ENCODE data around the gene DENND4A. TPM values are rescaled to one million over a fixed set of nuclear protein-coding genes. Genes with fewer than 3 reads are reported as not detected.
A peak's percentile ranks its signal among the peaks of the same experiment; 100 is the strongest.

Gene DENND4A
- total and polyA plus RNA-seq, 9 of the 15 experiments (the other 6 are each of a cell fraction or from before 2014, with no cell fraction given) = 6.8 to 32.3 (median 19.9) TPM

- TF ChIP-seq PTBP1 (IDR thresholded peaks at IDR 0.05; ENCODE audit: low read depth, low read length) (no peak), TCF7L2 (IDR thresholded peaks at IDR 0.05; ENCODE audit: low read depth, low read length) (no peak), TAF9B (IDR thresholded peaks at IDR 0.05; ENCODE audit: partially characterized antibody) (no peak)
Measured at GRCh38 chr15:65724464-65725215, 67.5 kb downstream of the DENND4A start (continued).

- FAIRE-seq (no peak), ATAC-seq (peak; percentile 64), DNase-seq (ENCODE audit: extremely low read depth in 1 of 4, low spot score in 3 of 4) (peak in 1 of 4 experiments; percentile 7)
- Histone ChIP-seq H3K4me1 (replicated peaks in 1 of 2; ENCODE audit: control insufficient read depth in 2 of 2, insufficient read depth in 2 of 2, low read length in 2 of 2) (no peaks in the 10 kb centered on the region; a peak in 1 of 5 replicates), H2AFZ (ENCODE audit: low read depth, low read length) (no peak overlapping the region), H3K9ac (ENCODE audit: insufficient read depth in 1 of 2, low read depth in 2 of 2, low read length in 2 of 2) (no peak overlapping the region; a peak in 1 of 4 replicates), H3K36me3 (ENCODE audit: control insufficient read depth, insufficient read depth, low read length) (peaks cover 20% of the 10 kb centered on the region), H3K9me1 (ENCODE audit: control insufficient read depth, insufficient read depth, low read length) (no peaks in the 10 kb centered on the region), H3K27me3 (ENCODE audit: control insufficient read depth in 2 of 2, insufficient read depth in 2 of 2, low read length in 2 of 2) (no peaks in the 10 kb centered on the region), H3K4me2 (ENCODE audit: insufficient read depth, low read length) (no peak overlapping the region), H3K9me3 (replicated peaks; ENCODE audit: control insufficient read depth, insufficient read depth, low read depth, low read length) (no peaks in the 10 kb centered on the region), H4K20me1 (replicated peaks; ENCODE audit: control insufficient read depth, insufficient read depth, low read length) (no peaks in the 10 kb centered on the region), H3K27ac (ENCODE audit: extremely low read depth, low read depth, low read length) (no peak overlapping the region; the same call in 2 of the 3 replicates), H3K79me2 (ENCODE audit: control insufficient read depth, insufficient read depth, low read length) (no peaks in the 10 kb centered on the region), H3K4me3 (no peak overlapping the region)
- BruUV-seq (replicated peaks) = no TSS peak
- ChIA-PET CTCF (ENCODE audit: low intra/inter-chr PET ratio) (no interaction called here), POLR2A (interaction anchor here (0.6 kb wide), 1 partner anchor 39 kb away, joined by 3 read pairs; no protein-coding TSS in a partner anchor)
- intact Hi-C loops (cut with micrococcal nuclease) (no loop called here), in situ Hi-C loops (cut with MboI) (no loop called here)
- TF ChIP-seq ZNF263 (CRISPR knock-in tag; IDR thresholded peaks at IDR 0.05; ENCODE audit: borderline replicate concordance) (peak; percentile 43; the same call in 1 of the 2 replicates), XRCC5 (IDR thresholded peaks at IDR 0.05; ENCODE audit: low read depth, low read length) (no peak)
- WGBS (ENCODE audit: insufficient coverage, low coverage, missing lambda C conversion rate) = 58% methylated on average over 5 of the region's 5 CpGs
Measured at GRCh38 chr15:65723876-65724275, 68.2 kb downstream of the DENND4A start.
